ENCODE data around the gene PGAP6.

PGAP6 gene

DNA sequence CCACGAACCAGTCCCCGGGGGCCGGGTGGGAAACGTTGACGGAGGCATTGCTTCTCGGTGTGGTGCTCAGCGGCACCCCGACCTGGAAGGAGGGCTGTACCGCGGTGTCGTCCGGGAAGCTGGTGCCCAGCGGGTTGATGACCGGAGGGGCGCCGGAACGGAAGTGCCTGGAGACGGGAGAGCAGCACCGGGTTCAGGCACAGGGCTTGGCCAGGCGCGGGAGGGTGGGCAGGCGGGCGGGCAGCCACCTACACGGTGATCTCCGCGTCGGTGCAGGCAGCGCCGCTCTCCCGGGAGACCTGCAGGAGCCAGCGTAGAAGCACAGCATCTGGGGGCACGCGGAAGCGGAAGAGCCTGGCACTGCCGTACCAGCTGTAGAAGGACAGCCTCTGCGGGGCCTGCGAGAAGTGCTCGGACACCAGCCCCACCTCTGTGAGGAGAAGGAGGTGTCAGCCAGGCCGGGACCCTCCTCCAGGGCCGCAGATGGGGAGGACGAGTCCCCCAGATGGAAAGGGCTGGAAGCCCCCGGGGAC lies 4.3 kb downstream of the PGAP6 start:
- TF ChIP-seq SUZ12 (IDR thresholded peaks at IDR 0.05; ENCODE audit: extremely low read depth, insufficient read depth, insufficient read length), result no peak
- no peak for TF ChIP-seq YY1 (IDR thresholded peaks at IDR 0.05; ENCODE audit: insufficient read depth, insufficient read length)
- Histone ChIP-seq H3K9ac (ENCODE audit: insufficient read length, low read depth) (no peak overlapping the region), H3K4me1 (ENCODE audit: insufficient read depth, insufficient read length) (peaks cover 17% of the 10 kb centered on the region), H3K9me3 (ENCODE audit: insufficient read depth, low read length) (no peaks in the 10 kb centered on the region), H3K27me3 (ENCODE audit: insufficient read depth, insufficient read length) (no peaks in the 10 kb centered on the region), H3K4me3 (ENCODE audit: insufficient read length, low read depth) (no peak overlapping the region), H3K36me3 (ENCODE audit: insufficient read depth, insufficient read length, low read length) (peaks cover 53% of the 10 kb centered on the region)
- DNase-seq (ENCODE audit: low read depth, low spot score), result no peak

DNA sequence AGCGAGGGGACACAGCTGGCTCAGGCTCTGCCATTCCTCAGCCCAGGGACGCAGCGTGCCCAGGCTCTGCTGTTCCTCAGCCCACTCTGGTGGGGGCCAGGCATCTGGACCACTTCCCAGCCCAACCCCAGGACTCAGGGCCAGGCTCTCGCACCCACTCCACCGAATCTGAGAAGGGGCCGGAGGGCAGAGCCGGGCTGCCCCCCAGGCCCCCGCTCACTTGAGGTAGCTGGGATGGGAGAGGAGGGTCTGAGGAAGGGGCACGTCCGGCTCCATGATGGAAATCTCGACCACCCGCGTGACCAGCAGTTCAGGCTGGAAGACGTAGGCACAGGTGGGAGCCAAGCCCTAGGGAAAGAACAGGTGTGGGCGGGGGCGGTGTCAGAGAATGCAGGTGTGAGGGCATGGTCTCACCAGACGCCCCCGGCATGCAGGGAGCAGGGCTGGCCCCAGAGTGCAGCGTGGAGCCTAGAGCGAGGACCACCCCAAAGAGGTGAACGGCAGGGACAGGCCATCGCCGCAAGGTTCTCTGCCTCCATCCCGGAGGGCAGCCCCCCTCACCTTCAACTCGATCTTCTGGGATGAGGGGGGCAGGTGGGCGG lies 4.9 kb downstream of the PGAP6 start:
- Histone ChIP-seq H3K36me3 (ENCODE audit: insufficient read depth, insufficient read length, low read length) (peaks cover 58% of the 10 kb centered on the region), H3K4me1 (ENCODE audit: insufficient read depth, insufficient read length) (peaks cover 15% of the 10 kb centered on the region), H3K4me3 (ENCODE audit: insufficient read length, low read depth) (no peak overlapping the region), H3K9me3 (ENCODE audit: insufficient read depth, low read length) (no peaks in the 10 kb centered on the region), H3K9ac (ENCODE audit: insufficient read length, low read depth) (no peak overlapping the region), H3K27me3 (ENCODE audit: insufficient read depth, insufficient read length) (no peaks in the 10 kb centered on the region)
- no peak for DNase-seq (ENCODE audit: low read depth, low spot score)
- TF ChIP-seq YY1 (IDR thresholded peaks at IDR 0.05; ENCODE audit: insufficient read depth, insufficient read length) (no peak), SUZ12 (IDR thresholded peaks at IDR 0.05; ENCODE audit: extremely low read depth, insufficient read depth, insufficient read length) (no peak), ZNF274 (IDR thresholded peaks at IDR 0.05; ENCODE audit: low read depth, low read length) (no peak)

DNA sequence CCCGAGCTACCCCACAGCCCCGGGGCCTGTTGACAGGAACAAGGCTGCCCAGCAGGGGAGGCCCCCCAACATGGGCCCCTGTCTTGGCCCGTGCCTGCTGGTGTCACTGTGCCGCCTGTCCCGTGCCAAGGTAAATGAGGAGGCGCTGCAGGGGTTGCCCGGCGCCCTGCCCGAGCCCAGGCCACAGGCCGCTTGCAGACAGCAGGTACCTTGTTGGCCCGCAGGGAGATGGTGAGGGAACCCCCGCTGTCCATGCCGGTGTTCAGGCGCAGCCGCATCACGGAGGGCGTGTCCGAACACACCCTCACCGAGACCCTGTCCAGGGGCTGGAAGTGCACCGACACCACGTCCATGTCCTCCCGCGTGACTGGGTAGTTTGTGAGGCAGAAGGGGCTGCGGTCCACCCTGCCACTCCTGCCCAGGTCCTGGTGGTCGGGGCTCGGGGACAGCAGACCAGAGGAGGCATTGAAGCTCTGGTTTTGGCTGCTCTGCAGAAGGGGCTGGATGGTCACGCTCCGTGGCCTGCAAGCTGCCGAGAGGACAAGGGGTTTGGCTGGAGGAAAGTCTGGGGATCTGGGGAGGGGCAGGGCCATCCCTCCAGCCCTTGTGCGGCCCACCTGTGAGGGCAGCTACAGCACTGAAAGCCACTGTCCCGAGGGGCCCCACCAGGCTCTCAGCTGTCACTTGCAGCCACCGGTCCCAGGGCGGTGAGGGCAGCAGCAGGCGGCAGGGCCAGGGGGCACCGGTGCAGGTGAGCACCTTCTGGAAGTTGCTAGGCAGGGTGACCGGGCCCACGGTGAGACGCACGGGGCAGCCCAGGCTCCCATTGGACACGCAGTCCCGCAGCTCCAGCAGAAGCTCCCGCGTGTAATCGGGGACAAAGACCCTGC lies 5.6 kb downstream of the PGAP6 start:
- no peak for DNase-seq (ENCODE audit: low read depth, low spot score)
- Histone ChIP-seq H3K4me3 (ENCODE audit: insufficient read length, low read depth) (no peak overlapping the region), H3K4me1 (ENCODE audit: insufficient read depth, insufficient read length) (peaks cover 19% of the 10 kb centered on the region), H3K27me3 (ENCODE audit: insufficient read depth, insufficient read length) (no peaks in the 10 kb centered on the region), H3K9ac (ENCODE audit: insufficient read length, low read depth) (no peak overlapping the region), H3K36me3 (ENCODE audit: insufficient read depth, insufficient read length, low read length) (peaks cover 66% of the 10 kb centered on the region), H3K9me3 (ENCODE audit: insufficient read depth, low read length) (no peaks in the 10 kb centered on the region)
- no peak for TF ChIP-seq ZNF274 (IDR thresholded peaks at IDR 0.05; ENCODE audit: low read depth, low read length)
- TF ChIP-seq SUZ12 (IDR thresholded peaks at IDR 0.05; ENCODE audit: extremely low read depth, insufficient read depth, insufficient read length), result no peak
- TF ChIP-seq YY1 (IDR thresholded peaks at IDR 0.05; ENCODE audit: insufficient read depth, insufficient read length), result no peak

DNA sequence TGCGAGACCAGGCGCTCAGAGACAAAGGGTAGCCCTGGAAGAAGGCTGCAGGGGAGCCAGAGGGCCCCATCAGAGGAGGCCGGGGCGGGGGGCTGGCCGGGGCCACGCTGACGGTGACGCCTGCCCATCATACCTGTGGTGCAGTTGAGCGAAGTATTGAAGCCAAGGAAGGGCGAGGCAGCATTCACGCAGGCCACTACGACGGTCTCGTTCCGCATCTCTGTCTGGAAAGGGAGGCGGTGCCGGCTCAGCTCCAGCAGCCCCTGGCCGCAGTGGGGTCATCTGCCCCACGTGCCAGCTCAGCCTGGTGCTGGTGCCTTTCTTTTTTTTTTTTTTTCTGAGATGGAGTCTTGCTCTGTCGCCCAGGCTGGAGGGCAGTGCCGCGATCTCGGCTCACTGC lies 6.6 kb downstream of the PGAP6 start:
- H3K9ac ChIP-seq (ENCODE audit: insufficient read length, low read depth), result no peak overlapping the region
- H3K9me3 ChIP-seq (ENCODE audit: insufficient read depth, low read length), result no peaks in the 10 kb centered on the region
- no peak for DNase-seq (ENCODE audit: low read depth, low spot score)
- H3K4me3 ChIP-seq (ENCODE audit: insufficient read length, low read depth), result no peak overlapping the region
- no peaks in the 10 kb centered on the region for H3K27me3 ChIP-seq (ENCODE audit: insufficient read depth, insufficient read length)
- H3K4me1 ChIP-seq (ENCODE audit: insufficient read depth, insufficient read length), result peaks cover 24% of the 10 kb centered on the region
- H3K36me3 ChIP-seq (ENCODE audit: insufficient read depth, insufficient read length, low read length), result peaks cover 68% of the 10 kb centered on the region
- TF ChIP-seq YY1 (IDR thresholded peaks at IDR 0.05; ENCODE audit: insufficient read depth, insufficient read length) (no peak), SUZ12 (IDR thresholded peaks at IDR 0.05; ENCODE audit: extremely low read depth, insufficient read depth, insufficient read length) (no peak), ZNF274 (IDR thresholded peaks at IDR 0.05; ENCODE audit: low read depth, low read length) (no peak)

DNA sequence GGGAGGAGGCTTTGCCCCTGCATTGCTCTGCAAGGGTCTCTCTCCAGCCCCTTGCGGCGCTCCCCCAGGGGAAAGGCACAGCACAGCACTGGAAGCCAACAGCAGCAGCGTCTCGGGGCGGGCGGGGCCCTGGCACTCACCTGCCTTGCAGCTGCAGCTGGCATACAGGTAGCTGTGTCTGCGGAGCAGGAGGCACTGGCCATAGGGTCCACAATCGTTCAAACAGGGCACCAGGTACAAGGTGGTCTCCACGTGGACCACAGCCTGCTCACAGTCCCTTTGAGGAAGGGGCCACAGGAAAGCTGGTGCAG lies 7.2 kb downstream of the PGAP6 start:
- peaks cover 19% of the 10 kb centered on the region for H3K4me1 ChIP-seq (ENCODE audit: insufficient read depth, insufficient read length)

DNA sequence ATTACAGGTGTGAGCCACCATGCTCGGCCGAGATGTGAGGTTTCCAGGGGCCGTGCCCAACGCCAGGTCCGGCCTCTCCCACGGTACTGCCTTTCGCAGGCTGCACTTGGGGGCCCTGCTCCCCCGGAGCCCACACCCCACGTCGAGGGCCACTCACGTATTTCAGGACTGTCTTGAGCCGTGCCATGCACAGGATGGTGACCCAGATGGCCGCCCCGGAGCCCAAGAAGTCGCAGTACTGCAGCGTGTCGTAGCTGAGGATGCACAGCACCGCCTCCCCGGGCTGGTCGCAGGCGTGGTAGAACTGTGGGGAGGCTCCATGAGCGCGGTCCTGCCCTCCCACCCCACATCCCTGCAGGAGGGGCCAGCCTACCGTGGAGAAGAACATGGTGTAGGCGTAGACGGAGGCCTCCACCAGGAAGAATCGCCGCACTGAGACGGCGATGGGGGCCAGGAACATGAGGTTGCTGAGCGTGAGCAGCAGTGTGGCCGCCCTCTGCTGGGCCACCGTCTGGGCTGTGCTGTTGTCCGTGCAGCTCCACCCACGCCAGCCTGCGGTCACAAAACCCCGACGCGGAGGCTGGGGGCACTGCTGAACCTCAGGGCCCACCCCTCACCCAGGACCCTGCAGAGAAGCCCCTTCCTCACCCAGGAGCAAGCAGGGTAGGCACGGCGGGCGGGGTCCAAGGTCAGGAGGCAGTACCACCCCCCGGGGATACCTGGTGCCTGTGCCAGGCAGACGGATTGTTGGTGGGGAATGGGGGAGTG lies 7.7 kb downstream of the PGAP6 start:
- no peaks in the 10 kb centered on the region for H3K9me3 ChIP-seq (ENCODE audit: insufficient read depth, low read length)
- TF ChIP-seq YY1 (IDR thresholded peaks at IDR 0.05; ENCODE audit: insufficient read depth, insufficient read length), result no peak
- no peak for TF ChIP-seq SUZ12 (IDR thresholded peaks at IDR 0.05; ENCODE audit: extremely low read depth, insufficient read depth, insufficient read length)
- TF ChIP-seq ZNF274 (IDR thresholded peaks at IDR 0.05; ENCODE audit: low read depth, low read length), result no peak
- no peak overlapping the region for H3K4me3 ChIP-seq (ENCODE audit: insufficient read length, low read depth)
- no peak for DNase-seq (ENCODE audit: low read depth, low spot score)
- no peaks in the 10 kb centered on the region for H3K27me3 ChIP-seq (ENCODE audit: insufficient read depth, insufficient read length)
- H3K36me3 ChIP-seq (ENCODE audit: insufficient read depth, insufficient read length, low read length), result peaks cover 71% of the 10 kb centered on the region
- no peak overlapping the region for H3K9ac ChIP-seq (ENCODE audit: insufficient read length, low read depth)
- H3K4me1 ChIP-seq (ENCODE audit: insufficient read depth, insufficient read length), result peaks cover 19% of the 10 kb centered on the region

More for the DNA sequence above, 7.2 kb downstream of the PGAP6 start:
- DNase-seq (ENCODE audit: low read depth, low spot score), result no peak
- Histone ChIP-seq H3K27me3 (ENCODE audit: insufficient read depth, insufficient read length) (no peaks in the 10 kb centered on the region), H3K9ac (ENCODE audit: insufficient read length, low read depth) (no peak overlapping the region), H3K4me3 (ENCODE audit: insufficient read length, low read depth) (no peak overlapping the region), H3K36me3 (ENCODE audit: insufficient read depth, insufficient read length, low read length) (peaks cover 66% of the 10 kb centered on the region), H3K9me3 (ENCODE audit: insufficient read depth, low read length) (no peaks in the 10 kb centered on the region)
- TF ChIP-seq YY1 (IDR thresholded peaks at IDR 0.05; ENCODE audit: insufficient read depth, insufficient read length), result no peak
- no peak for TF ChIP-seq SUZ12 (IDR thresholded peaks at IDR 0.05; ENCODE audit: extremely low read depth, insufficient read depth, insufficient read length)
- no peak for TF ChIP-seq ZNF274 (IDR thresholded peaks at IDR 0.05; ENCODE audit: low read depth, low read length)
